Measurements from ENCODE around the gene GOLGA6L22. TPM values are rescaled to one million over a fixed set of nuclear protein-coding genes. Genes with fewer than 3 reads are reported as not detected.
"Not testable (repeated sequence)": the region's sequence is repeated elsewhere in the genome, so short reads cannot be mapped to it uniquely, and the experiment has no call there.

The GOLGA6L22 gene
- polyA plus RNA-seq (2013, experiment 1 of 2), result not detected
- not detected for polyA plus RNA-seq (2013, experiment 2 of 2)

DNA sequence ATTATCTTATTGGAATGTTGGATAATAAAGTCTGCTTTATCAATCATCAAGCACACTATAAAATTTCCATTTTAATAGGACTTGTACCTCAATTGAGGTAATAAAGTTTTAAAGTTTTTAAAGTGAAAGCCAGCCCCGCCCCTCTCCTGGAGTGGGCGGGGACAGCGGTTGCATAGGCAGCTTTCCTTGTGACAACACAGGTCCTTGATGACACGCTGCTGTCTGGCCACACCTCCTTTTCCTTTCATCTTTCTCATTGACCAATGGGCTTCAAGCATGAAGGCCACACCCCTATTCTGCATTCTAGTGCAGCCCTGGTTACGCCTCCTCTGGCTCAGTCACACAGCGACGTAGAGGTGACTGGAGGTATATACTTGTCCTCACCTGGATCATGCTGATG is at the start of gene GOLGA6L22:
Gene GOLGA6L22 (plus strand): TSS at position 301 of the 400 bp plus-strand sequence. CDS start 91 bp downstream, at position 392.
- no CpG with 5 or more reads among the region's 7 CpGs for WGBS, 2 experiments (ENCODE audit: insufficient coverage in 2 of 2)
- not testable (repeated sequence) for H3K4me1 ChIP-seq (ENCODE audit: control insufficient read depth, insufficient read depth, low read length, poor library complexity, severe bottlenecking); H3K4me3 ChIP-seq (ENCODE audit: extremely low read depth, insufficient read depth, low read length, poor library complexity, severe bottlenecking); H3K27ac ChIP-seq (ENCODE audit: low read depth, low read length, severe bottlenecking); H3K36me3 ChIP-seq (ENCODE audit: control insufficient read depth, insufficient read depth, low read length); H3K9me3 ChIP-seq (ENCODE audit: control insufficient read depth, low read length)

DNA sequence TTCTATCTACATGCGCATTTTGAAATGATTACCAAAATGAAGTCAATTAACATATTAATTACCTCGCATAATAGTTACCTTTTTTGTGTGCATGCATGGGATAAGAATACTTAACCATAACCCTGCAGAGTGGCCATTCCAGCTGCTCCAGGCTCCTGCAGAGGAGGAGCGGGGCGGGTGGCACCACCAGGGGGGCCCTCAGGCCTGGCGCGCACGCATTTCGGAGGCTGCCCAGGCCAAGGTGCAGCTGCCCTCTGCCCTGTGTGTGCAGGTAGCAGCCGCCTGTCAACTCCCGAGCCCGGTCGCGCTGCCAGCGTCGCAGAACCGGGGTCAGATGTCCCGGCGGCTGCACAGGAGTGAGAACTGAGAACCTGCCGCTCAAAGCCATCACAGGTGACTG is 41.4 kb upstream of the GOLGA6L22 start:
- H3K4me1 ChIP-seq (ENCODE audit: control insufficient read depth, insufficient read depth, low read length, poor library complexity, severe bottlenecking); H3K27ac ChIP-seq (ENCODE audit: low read depth, low read length, severe bottlenecking); H3K4me3 ChIP-seq (ENCODE audit: extremely low read depth, insufficient read depth, low read length, poor library complexity, severe bottlenecking); H3K36me3 ChIP-seq (ENCODE audit: control insufficient read depth, insufficient read depth, low read length); H3K9me3 ChIP-seq (ENCODE audit: control insufficient read depth, low read length): not testable (repeated sequence)
- WGBS, 2 experiments (ENCODE audit: insufficient coverage in 2 of 2), result no CpG with 5 or more reads among the region's 19 CpGs

DNA sequence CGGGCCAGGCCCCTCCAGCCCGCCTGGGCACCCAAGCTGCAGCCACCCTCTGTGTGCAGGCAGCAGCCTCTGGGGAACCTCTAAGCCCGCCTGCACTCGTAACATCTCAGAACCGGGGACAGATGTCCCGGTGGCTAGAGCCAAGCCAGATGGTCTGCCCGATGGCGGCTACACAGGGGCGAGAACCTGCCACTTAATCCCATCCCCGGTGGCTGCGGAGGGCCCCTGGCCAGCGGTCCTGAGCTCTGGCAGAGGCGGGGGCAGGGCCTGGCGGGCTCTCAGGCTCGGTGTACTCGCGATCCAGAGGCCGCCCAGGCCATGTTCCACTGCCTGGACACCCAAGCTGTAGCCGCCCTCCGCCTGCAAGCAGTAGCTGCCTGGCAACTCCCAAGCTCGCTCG is 40.9 kb upstream of the GOLGA6L22 start:
- H3K4me1 ChIP-seq (ENCODE audit: control insufficient read depth, insufficient read depth, low read length, poor library complexity, severe bottlenecking); H3K4me3 ChIP-seq (ENCODE audit: extremely low read depth, insufficient read depth, low read length, poor library complexity, severe bottlenecking); H3K36me3 ChIP-seq (ENCODE audit: control insufficient read depth, insufficient read depth, low read length); H3K9me3 ChIP-seq (ENCODE audit: control insufficient read depth, low read length); H3K27ac ChIP-seq (ENCODE audit: low read depth, low read length, severe bottlenecking): not testable (repeated sequence)
- WGBS, 2 experiments (ENCODE audit: insufficient coverage in 2 of 2), result no CpG with 5 or more reads among the region's 22 CpGs

GRCh38 chr15:22418212-22418611 is 40.5 kb upstream of the GOLGA6L22 start:
- not testable (repeated sequence) for H3K4me3 ChIP-seq (ENCODE audit: extremely low read depth, insufficient read depth, low read length, poor library complexity, severe bottlenecking); H3K36me3 ChIP-seq (ENCODE audit: control insufficient read depth, insufficient read depth, low read length); H3K27ac ChIP-seq (ENCODE audit: low read depth, low read length, severe bottlenecking); H3K4me1 ChIP-seq (ENCODE audit: control insufficient read depth, insufficient read depth, low read length, poor library complexity, severe bottlenecking); H3K9me3 ChIP-seq (ENCODE audit: control insufficient read depth, low read length)
- no CpG with 5 or more reads among the region's 29 CpGs for WGBS, 2 experiments (ENCODE audit: insufficient coverage in 2 of 2)

GRCh38 chr15:22418666-22419065 is 40.0 kb upstream of the GOLGA6L22 start:
- H3K9me3 ChIP-seq (ENCODE audit: control insufficient read depth, low read length); H3K4me3 ChIP-seq (ENCODE audit: extremely low read depth, insufficient read depth, low read length, poor library complexity, severe bottlenecking); H3K4me1 ChIP-seq (ENCODE audit: control insufficient read depth, insufficient read depth, low read length, poor library complexity, severe bottlenecking); H3K36me3 ChIP-seq (ENCODE audit: control insufficient read depth, insufficient read depth, low read length); H3K27ac ChIP-seq (ENCODE audit: low read depth, low read length, severe bottlenecking): not testable (repeated sequence)
- WGBS, 2 experiments (ENCODE audit: insufficient coverage in 2 of 2), result 94 to 95% methylated on average over 10 to 14 of the region's 33 CpGs

GRCh38 chr15:22420340-22420739 is 38.4 kb upstream of the GOLGA6L22 start:
- not testable (repeated sequence) for H3K9me3 ChIP-seq (ENCODE audit: control insufficient read depth, low read length); H3K4me1 ChIP-seq (ENCODE audit: control insufficient read depth, insufficient read depth, low read length, poor library complexity, severe bottlenecking); H3K4me3 ChIP-seq (ENCODE audit: extremely low read depth, insufficient read depth, low read length, poor library complexity, severe bottlenecking); H3K36me3 ChIP-seq (ENCODE audit: control insufficient read depth, insufficient read depth, low read length); H3K27ac ChIP-seq (ENCODE audit: low read depth, low read length, severe bottlenecking)
- no CpG with 5 or more reads among the region's 13 CpGs for WGBS, 2 experiments (ENCODE audit: insufficient coverage in 2 of 2)

DNA sequence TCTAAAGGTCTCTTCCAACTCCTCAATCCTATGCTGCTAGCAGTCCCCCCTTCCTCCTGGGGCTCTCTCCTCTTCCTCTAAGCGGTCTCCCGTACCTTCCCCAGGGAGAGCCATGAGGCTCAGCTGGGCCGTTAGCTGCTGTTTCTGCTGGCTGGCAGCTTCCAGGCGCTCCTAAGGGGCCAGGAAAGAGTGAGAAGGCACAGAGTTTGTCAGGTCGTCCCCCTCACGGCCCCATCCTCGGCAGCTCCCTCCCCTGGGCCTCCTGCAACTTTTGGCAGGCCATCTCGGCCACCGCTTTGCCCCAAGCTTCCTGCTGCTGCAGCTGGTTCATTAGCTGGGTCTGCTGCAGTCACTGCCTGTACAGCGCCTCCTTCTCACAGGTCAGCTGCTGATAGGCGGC is 29.3 kb upstream of the GOLGA6L22 start:
- not testable (repeated sequence) for H3K4me3 ChIP-seq (ENCODE audit: extremely low read depth, insufficient read depth, low read length, poor library complexity, severe bottlenecking); H3K9me3 ChIP-seq (ENCODE audit: control insufficient read depth, low read length); H3K36me3 ChIP-seq (ENCODE audit: control insufficient read depth, insufficient read depth, low read length); H3K27ac ChIP-seq (ENCODE audit: low read depth, low read length, severe bottlenecking); H3K4me1 ChIP-seq (ENCODE audit: control insufficient read depth, insufficient read depth, low read length, poor library complexity, severe bottlenecking)
- WGBS, 2 experiments (ENCODE audit: insufficient coverage in 2 of 2), result no CpG with 5 or more reads among the region's 11 CpGs

DNA sequence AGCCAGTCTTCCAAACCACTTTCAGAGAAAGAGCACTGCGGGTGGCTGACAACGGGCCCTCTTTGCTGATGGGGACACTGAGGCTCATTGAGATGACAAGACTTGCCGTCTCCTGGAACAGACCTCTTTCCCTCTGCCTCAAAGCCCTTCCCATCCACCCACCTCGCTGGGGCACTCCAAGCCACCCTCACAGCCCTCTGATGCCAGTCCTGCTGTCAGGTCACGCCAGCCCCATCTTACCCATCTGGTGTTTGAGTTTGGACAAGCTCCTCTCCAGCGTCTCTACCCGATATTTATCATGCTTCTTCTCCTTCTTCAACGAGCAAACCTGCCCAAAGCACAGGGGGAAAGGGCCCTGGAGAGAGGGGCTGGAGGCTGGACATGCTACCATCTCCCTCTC is 27.0 kb upstream of the GOLGA6L22 start:
- not testable (repeated sequence) for H3K36me3 ChIP-seq (ENCODE audit: control insufficient read depth, insufficient read depth, low read length); H3K4me3 ChIP-seq (ENCODE audit: extremely low read depth, insufficient read depth, low read length, poor library complexity, severe bottlenecking); H3K9me3 ChIP-seq (ENCODE audit: control insufficient read depth, low read length); H3K27ac ChIP-seq (ENCODE audit: low read depth, low read length, severe bottlenecking); H3K4me1 ChIP-seq (ENCODE audit: control insufficient read depth, insufficient read depth, low read length, poor library complexity, severe bottlenecking)
- WGBS, 2 experiments (ENCODE audit: insufficient coverage in 2 of 2), result no CpG with 5 or more reads among the region's 8 CpGs

GRCh38 chr15:22494490-22495113 is 35.9 kb downstream of the GOLGA6L22 start:
- H3K9me3 ChIP-seq (ENCODE audit: control insufficient read depth, low read length); H3K4me1 ChIP-seq (ENCODE audit: control insufficient read depth, insufficient read depth, low read length, poor library complexity, severe bottlenecking); H3K36me3 ChIP-seq (ENCODE audit: control insufficient read depth, insufficient read depth, low read length); H3K27ac ChIP-seq (ENCODE audit: low read depth, low read length, severe bottlenecking): not testable (repeated sequence)
- WGBS, 2 experiments (ENCODE audit: insufficient coverage in 2 of 2), result no CpG with 5 or more reads among the region's 86 CpGs
- peak overlapping the region; percentile 18 for H3K4me3 ChIP-seq (ENCODE audit: extremely low read depth, insufficient read depth, low read length, poor library complexity, severe bottlenecking)

DNA sequence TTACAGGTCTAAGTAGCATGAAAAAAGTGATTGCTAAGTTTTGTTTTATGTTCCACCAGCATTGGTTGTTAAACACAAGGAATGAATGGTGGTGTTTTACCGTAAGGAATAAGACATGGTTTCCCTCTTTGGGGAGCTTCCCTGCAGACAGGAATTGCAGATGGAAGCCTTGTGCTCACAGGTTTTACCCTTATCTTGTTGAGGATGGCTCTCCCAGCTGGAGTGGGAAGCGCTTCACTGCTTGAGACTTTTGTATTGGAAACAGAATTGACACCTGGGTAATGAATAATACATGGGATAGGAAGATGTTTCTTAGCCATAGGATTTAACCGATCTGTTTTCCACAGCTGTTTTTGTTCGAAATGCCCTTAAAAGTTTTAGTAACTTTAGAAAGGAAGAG is 38.5 kb downstream of the GOLGA6L22 start:
- WGBS, 2 experiments (ENCODE audit: insufficient coverage in 2 of 2), result no CpG with 5 or more reads among the region's 4 CpGs
- H3K4me1 ChIP-seq (ENCODE audit: control insufficient read depth, insufficient read depth, low read length, poor library complexity, severe bottlenecking); H3K9me3 ChIP-seq (ENCODE audit: control insufficient read depth, low read length); H3K27ac ChIP-seq (ENCODE audit: low read depth, low read length, severe bottlenecking); H3K36me3 ChIP-seq (ENCODE audit: control insufficient read depth, insufficient read depth, low read length); H3K4me3 ChIP-seq (ENCODE audit: extremely low read depth, insufficient read depth, low read length, poor library complexity, severe bottlenecking): not testable (repeated sequence)

DNA sequence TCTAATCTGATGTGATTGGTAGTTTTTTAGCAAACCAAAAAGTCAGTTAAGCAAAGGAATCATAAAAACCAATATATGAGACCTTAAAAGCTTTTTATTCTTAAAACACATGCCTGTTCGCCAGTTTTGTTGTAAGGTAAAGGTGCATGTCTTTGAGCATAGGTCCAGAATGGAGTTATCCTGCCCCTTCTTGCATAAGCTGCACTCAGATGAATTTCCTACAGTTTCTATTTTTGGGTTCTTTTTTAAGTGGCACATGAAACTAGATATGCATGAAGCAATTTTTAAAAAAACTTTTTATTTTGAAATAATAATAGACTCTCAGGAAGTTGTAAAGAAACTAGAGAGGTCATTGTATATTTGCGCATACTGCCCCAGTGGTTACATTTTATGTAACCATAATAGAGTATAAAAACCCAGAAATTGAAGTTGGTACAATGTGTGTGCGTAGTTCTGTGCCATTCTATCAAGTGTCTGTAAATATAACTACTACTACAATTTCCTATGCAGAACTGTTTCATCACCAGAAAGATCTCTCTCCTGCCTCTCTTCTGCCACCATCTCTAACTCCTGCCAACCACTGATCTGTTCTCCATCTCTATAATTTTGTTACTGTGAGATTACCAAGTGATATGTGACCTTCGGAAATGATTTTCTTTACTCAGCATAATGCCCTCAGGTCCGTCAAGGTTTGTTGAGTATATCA is 39.7 kb downstream of the GOLGA6L22 start:
- not testable (repeated sequence) for H3K36me3 ChIP-seq (ENCODE audit: control insufficient read depth, insufficient read depth, low read length); H3K4me1 ChIP-seq (ENCODE audit: control insufficient read depth, insufficient read depth, low read length, poor library complexity, severe bottlenecking); H3K4me3 ChIP-seq (ENCODE audit: extremely low read depth, insufficient read depth, low read length, poor library complexity, severe bottlenecking); H3K27ac ChIP-seq (ENCODE audit: low read depth, low read length, severe bottlenecking); H3K9me3 ChIP-seq (ENCODE audit: control insufficient read depth, low read length)
- whole genome bisulfite sequencing, 2 experiments (ENCODE audit: insufficient coverage in 2 of 2), result no CpG with 5 or more reads among the region's 5 CpGs

All from mesodermal cell (in vitro differentiated cells).